K562 (cell line): ENCODE data around the gene TUBB1. TPM values are rescaled to one million over a fixed set of nuclear protein-coding genes. Genes with fewer than 3 reads are reported as not detected.
A peak's percentile ranks its signal among the peaks of the same experiment; 100 is the strongest.

Source experiments
- BACH1 ChIP-seq: fragments of 200-800 bp; sonication (Bioruptor generic); IDR thresholded peaks from 2 replicates; pipeline ENCODE4 v1.6.1; 2016; ENCODE audit warnings: missing genetic modification characterization, missing compliant biosample characterization
- BHLHE40 ChIP-seq: IDR thresholded peaks from 2 replicates; pipeline ENCODE4 v1.6.1; 2011; ENCODE audit warnings: low read length, improper control_type of control experiment
- E2F3 ChIP-seq: fragments of 250-450 bp; sonication (Bioruptor Pico); IDR thresholded peaks from 2 replicates; pipeline ENCODE4 v1.4.0; 2020; ENCODE audit warnings: mild to moderate bottlenecking
- ELF2 ChIP-seq: fragments of 250-450 bp; sonication (Bioruptor Pico); IDR thresholded peaks from 2 replicates; pipeline ENCODE4 v1.5.0; 2021; ENCODE audit warnings: mild to moderate bottlenecking
- HCFC1 ChIP-seq: IDR thresholded peaks from 2 replicates; pipeline ENCODE4 v1.6.1; 2012; ENCODE audit warnings: low read depth, low read length, improper control_type of control experiment
- KLF13 ChIP-seq: fragments of 450-650 bp; IDR thresholded peaks from 2 replicates; pipeline ENCODE4 v1.6.1; 2016; ENCODE audit warnings: missing genetic modification characterization, low read depth, mild to moderate bottlenecking, missing compliant biosample characterization, moderate library complexity, borderline replicate concordance
- NR1H2 ChIP-seq: sonication (generic); formaldehyde crosslinking; IDR thresholded peaks from 2 replicates; pipeline ENCODE4 v1.4.0; 2020; ENCODE audit warnings: mild to moderate bottlenecking, missing genetic modification reagents
- PHF8 ChIP-seq: fragments of 200-600 bp; sonication (generic); IDR thresholded peaks from 2 replicates; pipeline ENCODE4 v1.6.1; 2012; ENCODE audit warnings: mixed run types, mild to moderate bottlenecking, inconsistent platforms, low read length, moderate library complexity, borderline replicate concordance
- RBM34 ChIP-seq: fragments of 200-400 bp; formaldehyde crosslinking; IDR thresholded peaks from 2 replicates; pipeline ENCODE4 v1.6.1; 2018; ENCODE audit warnings: low read length, borderline replicate concordance; ENCODE audit not compliant: insufficient read depth
- RHOXF2B ChIP-seq: fragments of 250-450 bp; sonication (Bioruptor Pico); conservative IDR thresholded peaks from 2 replicates; pipeline ENCODE4 v1.5.1; 2021
- SMARCA5 ChIP-seq: fragments of 450-650 bp; IDR thresholded peaks from 2 replicates; pipeline ENCODE4 v1.6.1; 2016
- TAF1 ChIP-seq: IDR thresholded peaks from 2 replicates; pipeline ENCODE4 v1.6.1; 2011; ENCODE audit warnings: mild to moderate bottlenecking, low read length, moderate library complexity; ENCODE audit not compliant: insufficient read depth, control insufficient read depth, severe bottlenecking; ENCODE audit errors: extremely low read depth
- ZNF212 ChIP-seq: fragments of 450-650 bp; formaldehyde crosslinking; IDR thresholded peaks from 2 replicates; pipeline ENCODE4 v1.4.0; 2020; ENCODE audit warnings: mild to moderate bottlenecking
- ZNF282 ChIP-seq: sonication (generic); formaldehyde crosslinking; IDR thresholded peaks from 2 replicates; pipeline ENCODE4 v1.8.1; 2023; ENCODE audit warnings: missing genetic modification reagents
- ZSCAN29 ChIP-seq: fragments of 450-650 bp; IDR thresholded peaks from 2 replicates; pipeline ENCODE4 v1.6.1; 2017
- polyA plus RNA-seq, 8 experiments: library from polyadenylated mRNA; depleted of rRNA in 4 of 8; stranded (reverse) in 5 of 8; unstranded in 3 of 8; fragments of >200 nt; fragmentation: Nextera tagmentation in 2 of 8; fragmentation: Illumina TruSeq in 1 of 8; extraction: Ambion mirVana in 2 of 8; extraction: Trizol in 1 of 8; gene quantifications; 2 replicates each; pipeline versions ENCODE4 v1.2.1 to v1.2.3, GENCODE V29; 2011 to 2014; ENCODE audit warnings: inconsistent platforms in 1 of 8, missing spikeins in 1 of 8
- total RNA-seq, 7 experiments: library from RNA; depleted of rRNA in 6 of 7; stranded (reverse); fragments of >200 nt in 6 of 7; fragmentation: Illumina TruSeq in 2 of 7; extraction: Trizol in 2 of 7; gene quantifications; 2 replicates each; pipeline versions ENCODE4 v1.2.1 to v1.2.3, GENCODE V29; 2011 to 2021; ENCODE audit warnings: low replicate concordance in 1 of 7
- TF ChIP-seq, protein P1 (sequence below): fragments of 250-450 bp; sonication (Bioruptor Pico); IDR thresholded peaks from 2 replicates; pipeline ENCODE4 v1.4.0; 2020; ENCODE audit warnings: mild to moderate bottlenecking, moderate library complexity
- TF ChIP-seq, protein P2 (sequence below): fragments of 450-650 bp; IDR thresholded peaks from 2 replicates; pipeline ENCODE4 v1.6.1; 2017; ENCODE audit warnings: antibody characterized with exemption, mild to moderate bottlenecking
- TF ChIP-seq, protein P3 (sequence below): fragments of 450-650 bp; IDR thresholded peaks from 2 replicates; pipeline ENCODE4 v1.6.1; 2016
- TF ChIP-seq, protein P4 (sequence below): fragments of 250-450 bp; sonication (Bioruptor Pico); IDR thresholded peaks from 2 replicates; pipeline ENCODE4 v1.9.0; 2021; ENCODE audit warnings: mild to moderate bottlenecking, inconsistent platforms

The TUBB1 gene
- total and polyA plus RNA-seq, 9 of the 15 experiments (the other 6 are each of a cell fraction or from before 2014, with no cell fraction given): 1.5 to 3.9 (median 2.4) TPM

DNA sequence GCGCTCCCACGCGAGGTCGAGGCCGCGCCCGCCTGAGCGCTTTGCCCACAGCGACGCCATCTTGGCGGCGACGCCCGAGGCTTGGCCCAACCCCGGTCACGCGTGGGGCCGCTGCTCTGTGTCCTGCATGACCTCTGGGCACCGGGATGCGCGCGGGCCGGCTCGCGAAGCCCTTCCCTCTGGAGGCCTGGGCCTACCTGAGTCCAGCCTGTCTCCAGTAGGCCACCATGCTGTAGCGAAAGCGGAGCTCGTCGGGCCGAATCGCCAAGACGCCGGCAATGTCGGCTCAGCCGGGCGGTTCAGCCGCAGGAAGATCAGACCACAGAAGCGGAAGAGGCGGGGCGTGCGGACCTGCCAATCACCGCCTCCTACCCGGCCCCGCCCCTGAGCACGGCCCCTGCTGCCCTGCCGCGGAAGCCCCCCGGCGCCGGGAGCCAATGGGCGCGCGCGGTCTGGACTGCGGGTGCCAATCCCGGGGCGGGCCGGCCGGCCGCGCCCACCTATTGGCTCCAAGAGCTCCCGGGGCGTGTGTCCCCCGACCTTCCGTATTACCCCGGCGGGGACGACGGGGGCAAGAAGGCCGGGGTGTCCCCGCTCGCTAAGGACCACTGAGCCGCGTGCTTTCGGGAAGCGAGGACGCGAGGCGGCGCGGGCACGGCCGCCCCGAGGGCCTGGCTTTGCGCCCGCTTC lies 12.9 kb downstream of the TUBB1 start, which contains the start of gene ATP5F1E (continued):
- TF ChIP-seq, protein P1, sequence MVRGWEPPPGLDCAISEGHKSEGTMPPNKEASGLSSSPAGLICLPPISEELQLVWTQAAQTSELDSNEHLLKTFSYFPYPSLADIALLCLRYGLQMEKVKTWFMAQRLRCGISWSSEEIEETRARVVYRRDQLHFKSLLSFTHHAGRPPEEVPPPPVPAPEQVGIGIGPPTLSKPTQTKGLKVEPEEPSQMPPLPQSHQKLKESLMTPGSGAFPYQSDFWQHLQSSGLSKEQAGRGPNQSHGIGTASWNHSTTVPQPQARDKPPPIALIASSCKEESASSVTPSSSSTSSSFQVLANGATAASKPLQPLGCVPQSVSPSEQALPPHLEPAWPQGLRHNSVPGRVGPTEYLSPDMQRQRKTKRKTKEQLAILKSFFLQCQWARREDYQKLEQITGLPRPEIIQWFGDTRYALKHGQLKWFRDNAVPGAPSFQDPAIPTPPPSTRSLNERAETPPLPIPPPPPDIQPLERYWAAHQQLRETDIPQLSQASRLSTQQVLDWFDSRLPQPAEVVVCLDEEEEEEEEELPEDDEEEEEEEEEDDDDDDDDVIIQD (CRISPR knock-in tag): peak; percentile 95
- no peak; the same call in 1 of the 2 replicates for TF ChIP-seq ELF2 (CRISPR knock-in tag)
- TF ChIP-seq KLF13 (tag): peak; percentile 93
- TF ChIP-seq TAF1: peak; percentile 64
- no peak for TF ChIP-seq SMARCA5
- TF ChIP-seq HCFC1: no peak; the same call in 1 of the 2 replicates
- TF ChIP-seq BACH1 (tag): peak; percentile 89
- no peak for TF ChIP-seq ZNF282 (CRISPR knock-in tag)
- TF ChIP-seq, protein P2, sequence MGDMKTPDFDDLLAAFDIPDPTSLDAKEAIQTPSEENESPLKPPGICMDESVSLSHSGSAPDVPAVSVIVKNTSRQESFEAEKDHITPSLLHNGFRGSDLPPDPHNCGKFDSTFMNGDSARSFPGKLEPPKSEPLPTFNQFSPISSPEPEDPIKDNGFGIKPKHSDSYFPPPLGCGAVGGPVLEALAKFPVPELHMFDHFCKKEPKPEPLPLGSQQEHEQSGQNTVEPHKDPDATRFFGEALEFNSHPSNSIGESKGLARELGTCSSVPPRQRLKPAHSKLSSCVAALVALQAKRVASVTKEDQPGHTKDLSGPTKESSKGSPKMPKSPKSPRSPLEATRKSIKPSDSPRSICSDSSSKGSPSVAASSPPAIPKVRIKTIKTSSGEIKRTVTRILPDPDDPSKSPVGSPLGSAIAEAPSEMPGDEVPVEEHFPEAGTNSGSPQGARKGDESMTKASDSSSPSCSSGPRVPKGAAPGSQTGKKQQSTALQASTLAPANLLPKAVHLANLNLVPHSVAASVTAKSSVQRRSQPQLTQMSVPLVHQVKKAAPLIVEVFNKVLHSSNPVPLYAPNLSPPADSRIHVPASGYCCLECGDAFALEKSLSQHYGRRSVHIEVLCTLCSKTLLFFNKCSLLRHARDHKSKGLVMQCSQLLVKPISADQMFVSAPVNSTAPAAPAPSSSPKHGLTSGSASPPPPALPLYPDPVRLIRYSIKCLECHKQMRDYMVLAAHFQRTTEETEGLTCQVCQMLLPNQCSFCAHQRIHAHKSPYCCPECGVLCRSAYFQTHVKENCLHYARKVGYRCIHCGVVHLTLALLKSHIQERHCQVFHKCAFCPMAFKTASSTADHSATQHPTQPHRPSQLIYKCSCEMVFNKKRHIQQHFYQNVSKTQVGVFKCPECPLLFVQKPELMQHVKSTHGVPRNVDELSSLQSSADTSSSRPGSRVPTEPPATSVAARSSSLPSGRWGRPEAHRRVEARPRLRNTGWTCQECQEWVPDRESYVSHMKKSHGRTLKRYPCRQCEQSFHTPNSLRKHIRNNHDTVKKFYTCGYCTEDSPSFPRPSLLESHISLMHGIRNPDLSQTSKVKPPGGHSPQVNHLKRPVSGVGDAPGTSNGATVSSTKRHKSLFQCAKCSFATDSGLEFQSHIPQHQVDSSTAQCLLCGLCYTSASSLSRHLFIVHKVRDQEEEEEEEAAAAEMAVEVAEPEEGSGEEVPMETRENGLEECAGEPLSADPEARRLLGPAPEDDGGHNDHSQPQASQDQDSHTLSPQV: peak; percentile 100
- no peak; the same call in 1 of the 2 replicates for TF ChIP-seq RBM34
- TF ChIP-seq, protein P3, sequence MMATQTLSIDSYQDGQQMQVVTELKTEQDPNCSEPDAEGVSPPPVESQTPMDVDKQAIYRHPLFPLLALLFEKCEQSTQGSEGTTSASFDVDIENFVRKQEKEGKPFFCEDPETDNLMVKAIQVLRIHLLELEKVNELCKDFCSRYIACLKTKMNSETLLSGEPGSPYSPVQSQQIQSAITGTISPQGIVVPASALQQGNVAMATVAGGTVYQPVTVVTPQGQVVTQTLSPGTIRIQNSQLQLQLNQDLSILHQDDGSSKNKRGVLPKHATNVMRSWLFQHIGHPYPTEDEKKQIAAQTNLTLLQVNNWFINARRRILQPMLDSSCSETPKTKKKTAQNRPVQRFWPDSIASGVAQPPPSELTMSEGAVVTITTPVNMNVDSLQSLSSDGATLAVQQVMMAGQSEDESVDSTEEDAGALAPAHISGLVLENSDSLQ: peak; percentile 98
- TF ChIP-seq E2F3 (CRISPR knock-in tag): peak; percentile 98
- TF ChIP-seq NR1H2 (CRISPR knock-in tag): 0 out of 2 replicates have a peak, but pooled peaks have one; percentile 39
- TF ChIP-seq ZNF212 (CRISPR knock-in tag): no peak; the same call in 1 of the 2 replicates
- TF ChIP-seq, protein P4, sequence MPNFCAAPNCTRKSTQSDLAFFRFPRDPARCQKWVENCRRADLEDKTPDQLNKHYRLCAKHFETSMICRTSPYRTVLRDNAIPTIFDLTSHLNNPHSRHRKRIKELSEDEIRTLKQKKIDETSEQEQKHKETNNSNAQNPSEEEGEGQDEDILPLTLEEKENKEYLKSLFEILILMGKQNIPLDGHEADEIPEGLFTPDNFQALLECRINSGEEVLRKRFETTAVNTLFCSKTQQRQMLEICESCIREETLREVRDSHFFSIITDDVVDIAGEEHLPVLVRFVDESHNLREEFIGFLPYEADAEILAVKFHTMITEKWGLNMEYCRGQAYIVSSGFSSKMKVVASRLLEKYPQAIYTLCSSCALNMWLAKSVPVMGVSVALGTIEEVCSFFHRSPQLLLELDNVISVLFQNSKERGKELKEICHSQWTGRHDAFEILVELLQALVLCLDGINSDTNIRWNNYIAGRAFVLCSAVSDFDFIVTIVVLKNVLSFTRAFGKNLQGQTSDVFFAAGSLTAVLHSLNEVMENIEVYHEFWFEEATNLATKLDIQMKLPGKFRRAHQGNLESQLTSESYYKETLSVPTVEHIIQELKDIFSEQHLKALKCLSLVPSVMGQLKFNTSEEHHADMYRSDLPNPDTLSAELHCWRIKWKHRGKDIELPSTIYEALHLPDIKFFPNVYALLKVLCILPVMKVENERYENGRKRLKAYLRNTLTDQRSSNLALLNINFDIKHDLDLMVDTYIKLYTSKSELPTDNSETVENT (CRISPR knock-in tag): peak; percentile 42; the same call in 1 of the 2 replicates
- TF ChIP-seq PHF8: peak; percentile 97
- TF ChIP-seq BHLHE40: peak; percentile 45; the same call in 1 of the 2 replicates
- 0 out of 2 replicates have a peak, but pooled peaks have one; percentile 53 for TF ChIP-seq ZSCAN29
- TF ChIP-seq RHOXF2B: peak; percentile 90
